ENCODE results near the gene NEK1. TPM values are rescaled to one million over a fixed set of nuclear protein-coding genes. Genes with fewer than 3 reads are reported as not detected.
"Not testable (repeated sequence)": the region's sequence is repeated elsewhere in the genome, so short reads cannot be mapped to it uniquely, and the experiment has no call there.

NEK1 gene
- total RNA-seq, 2 experiments from 2014 or later = 10.7 to 11.4 TPM

DNA sequence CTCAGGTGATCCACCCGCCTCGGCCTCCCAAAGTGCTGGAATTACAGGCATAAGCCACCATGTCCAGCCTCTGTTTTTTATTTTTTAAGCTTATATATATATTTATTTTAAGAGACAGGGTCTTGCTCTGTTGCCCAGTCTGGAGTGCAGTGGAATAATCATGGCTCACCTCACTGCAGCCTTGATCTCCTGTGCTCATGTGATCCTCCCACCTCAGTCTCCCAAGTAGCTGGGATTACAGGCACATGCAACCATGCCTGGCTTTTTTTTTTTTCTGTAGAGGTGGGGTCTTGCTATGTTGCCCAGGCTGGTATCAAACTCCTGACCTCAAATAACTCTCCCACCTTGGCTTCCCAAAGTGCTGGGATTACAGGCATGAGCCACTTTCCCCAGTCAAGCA, 184.7 kb downstream of the NEK1 start:
- H3K27me3 Mint-ChIP-seq; POLR2A ChIA-PET; intact Hi-C loops (cut with micrococcal nuclease): not testable (repeated sequence)

DNA sequence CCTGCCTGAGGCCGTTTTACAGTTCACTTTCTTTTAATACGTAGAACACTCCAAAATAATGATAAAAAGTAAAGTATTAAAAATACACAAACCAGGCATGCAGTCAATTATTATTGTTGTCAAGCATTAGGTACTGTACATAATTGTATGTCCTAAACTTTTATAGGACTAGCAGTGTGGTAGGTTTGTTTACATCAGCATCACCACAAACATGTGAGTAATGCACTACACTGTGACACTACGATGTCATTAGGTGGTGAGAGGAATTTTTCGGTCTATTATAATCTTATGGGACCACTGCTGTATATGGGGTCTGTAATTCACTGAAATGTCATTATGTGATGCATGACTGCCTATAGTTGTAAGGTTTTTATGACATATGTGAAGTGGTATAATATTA, 192.1 kb downstream of the NEK1 start:
- POLR2A ChIA-PET = no interaction called here
- H3K9me3 Mint-ChIP-seq = no peaks in the 10 kb centered on the region
- H3K4me1 Mint-ChIP-seq (ENCODE audit: low read depth) = peaks cover 7% of the 10 kb centered on the region

More for the DNA sequence above, 184.7 kb downstream of the NEK1 start:
- CTCF ChIA-PET; DNase-seq; H3K4me3 Mint-ChIP-seq; H3K4me1 Mint-ChIP-seq (ENCODE audit: low read depth); H3K27ac Mint-ChIP-seq; H3K9me3 Mint-ChIP-seq: not testable (repeated sequence)
- H3K36me3 Mint-ChIP-seq = peaks cover 14% of the 10 kb centered on the region

DNA sequence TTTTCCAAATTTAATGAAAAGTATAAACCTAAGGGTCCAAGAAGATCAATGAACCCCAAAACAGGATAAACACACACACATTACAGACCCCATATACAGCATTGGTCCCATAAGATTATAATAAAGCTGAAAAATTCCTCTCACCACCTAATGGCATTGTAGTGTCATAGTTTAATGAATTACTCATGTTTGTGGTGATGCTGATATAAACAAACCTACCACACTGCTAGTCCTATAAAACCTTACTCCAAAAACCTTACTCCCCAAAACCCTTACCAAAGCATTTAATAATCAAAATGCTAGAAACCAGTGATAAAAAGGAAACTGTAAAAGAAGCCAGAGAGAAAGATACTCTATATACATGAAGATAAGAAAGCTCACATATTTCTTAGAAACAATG, 193.5 kb downstream of the NEK1 start:
- H3K4me1 Mint-ChIP-seq (ENCODE audit: low read depth) = peaks cover 7% of the 10 kb centered on the region
- intact Hi-C loops (cut with micrococcal nuclease) = loop anchor here (10.0 kb wide), 2 partner anchors 144 to 404 kb away; partner anchors contain the start of genes CBR4 and SH3RF1
- H3K27me3 Mint-ChIP-seq = no peaks in the 10 kb centered on the region
- no peaks in the 10 kb centered on the region for H3K9me3 Mint-ChIP-seq
- H3K36me3 Mint-ChIP-seq = peaks cover 14% of the 10 kb centered on the region
- CTCF ChIA-PET = no interaction called here
- H3K4me3 Mint-ChIP-seq = no peak overlapping the region
- H3K27ac Mint-ChIP-seq = no peak overlapping the region
- no peak for DNase-seq
- POLR2A ChIA-PET = no interaction called here

More for the DNA sequence above, 192.1 kb downstream of the NEK1 start:
- CTCF ChIA-PET = no interaction called here
- intact Hi-C loops (cut with micrococcal nuclease) = no loop called here
- peaks cover 23% of the 10 kb centered on the region for H3K36me3 Mint-ChIP-seq
- H3K27ac Mint-ChIP-seq = no peak overlapping the region
- no peak for DNase-seq
- no peaks in the 10 kb centered on the region for H3K27me3 Mint-ChIP-seq
- H3K4me3 Mint-ChIP-seq = no peak overlapping the region

DNA sequence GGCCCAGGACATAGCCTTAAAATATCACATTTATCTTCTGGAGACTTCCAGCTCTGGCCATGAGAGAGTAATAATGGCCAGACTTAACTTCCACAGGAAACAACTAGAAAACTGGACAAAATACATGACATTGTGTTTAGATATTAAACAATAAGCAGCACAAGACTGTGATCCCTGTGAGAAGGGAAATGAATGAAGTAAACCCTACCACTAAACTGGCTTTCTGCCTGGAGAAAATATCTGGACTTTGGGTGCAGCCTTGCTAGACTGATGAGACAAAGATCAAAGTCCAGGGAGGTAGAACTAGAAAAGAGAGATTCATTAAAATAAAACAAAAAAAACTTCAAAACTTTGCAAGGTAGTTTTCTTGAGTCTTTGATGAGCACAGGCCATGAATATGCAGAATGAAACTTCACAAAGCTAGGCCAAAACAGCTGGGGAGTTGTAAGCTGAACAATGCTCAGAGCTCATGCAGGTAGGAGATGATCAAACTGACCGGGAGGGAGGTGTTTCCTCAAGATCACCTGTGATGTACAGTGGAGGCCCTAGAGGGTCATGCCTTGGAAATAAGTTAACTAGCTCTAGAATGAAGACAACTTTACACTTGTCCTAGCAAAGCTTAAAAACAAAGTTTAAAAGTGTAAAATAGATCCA, 194.6 kb downstream of the NEK1 start:
- ChIA-PET CTCF (no interaction called here), POLR2A (no interaction called here)
- intact Hi-C loops (cut with micrococcal nuclease) = loop anchor here (10.0 kb wide), 2 partner anchors 143 to 403 kb away; partner anchors contain the start of genes CBR4 and SH3RF1
- H3K4me1 Mint-ChIP-seq (ENCODE audit: low read depth) = peaks cover 7% of the 10 kb centered on the region
- no peaks in the 10 kb centered on the region for H3K27me3 Mint-ChIP-seq
- no peak overlapping the region for H3K4me3 Mint-ChIP-seq
- H3K9me3 Mint-ChIP-seq = no peaks in the 10 kb centered on the region
- H3K36me3 Mint-ChIP-seq = peaks cover 13% of the 10 kb centered on the region
- H3K27ac Mint-ChIP-seq = no peak overlapping the region
- no peak for DNase-seq

DNA sequence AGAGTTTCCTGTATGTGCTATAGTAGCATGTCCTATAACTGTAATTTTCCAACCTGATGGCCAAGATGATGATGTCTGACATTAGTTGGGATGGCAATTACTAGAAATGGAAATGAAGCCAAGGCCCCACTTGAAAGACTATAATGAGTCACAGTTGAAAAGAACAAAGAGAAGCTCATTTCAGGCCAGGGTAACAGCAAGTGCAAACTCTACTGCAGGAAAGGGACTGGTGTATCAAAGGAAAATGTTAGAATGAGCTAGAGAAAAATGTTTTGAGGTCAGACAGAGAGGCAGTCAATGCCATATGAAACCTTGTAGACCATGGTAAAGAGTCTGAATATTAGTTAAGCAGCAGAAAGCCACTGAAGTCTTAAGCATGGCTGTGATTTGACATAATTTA, 195.4 kb downstream of the NEK1 start:
- ChIA-PET POLR2A (no interaction called here), CTCF (no interaction called here)
- intact Hi-C loops (cut with micrococcal nuclease) = loop anchor here (10.0 kb wide), 2 partner anchors 142 to 402 kb away; partner anchors contain the start of genes CBR4 and SH3RF1
- DNase-seq = no peak
- Mint-ChIP-seq H3K4me3 (no peak overlapping the region), H3K4me1 (ENCODE audit: low read depth) (peaks cover 15% of the 10 kb centered on the region), H3K27ac (no peak overlapping the region), H3K36me3 (peaks cover 11% of the 10 kb centered on the region), H3K27me3 (no peaks in the 10 kb centered on the region), H3K9me3 (no peaks in the 10 kb centered on the region)

DNA sequence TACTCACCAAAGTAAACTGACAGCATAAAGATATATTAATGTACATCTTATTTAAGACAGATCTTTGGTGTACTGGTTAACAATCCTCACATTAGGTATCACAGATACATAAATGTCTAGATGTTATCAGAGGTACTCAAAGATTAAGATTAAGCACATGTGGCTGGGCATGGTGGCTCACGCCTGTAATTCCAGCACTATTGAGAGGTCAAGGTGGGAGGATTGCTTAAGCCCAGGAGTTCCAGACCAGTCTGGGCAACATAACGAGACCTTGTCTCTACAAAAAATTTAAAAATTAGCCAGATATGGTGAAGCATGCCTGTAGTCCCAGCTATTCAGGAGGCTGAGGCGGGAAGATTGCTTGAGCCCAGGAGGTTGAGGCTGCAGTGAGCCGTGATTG, 195.9 kb downstream of the NEK1 start:
- H3K4me1 Mint-ChIP-seq (ENCODE audit: low read depth) = peaks cover 19% of the 10 kb centered on the region
- H3K9me3 Mint-ChIP-seq = no peaks in the 10 kb centered on the region
- DNase-seq = no peak
- H3K4me3 Mint-ChIP-seq = no peak overlapping the region
- H3K36me3 Mint-ChIP-seq = peaks cover 9% of the 10 kb centered on the region
- intact Hi-C loops (cut with micrococcal nuclease) = loop anchor here (10.0 kb wide), 2 partner anchors 142 to 402 kb away; partner anchors contain the start of genes CBR4 and SH3RF1
- ChIA-PET POLR2A (no interaction called here), CTCF (no interaction called here)
- H3K27ac Mint-ChIP-seq = no peak overlapping the region
- H3K27me3 Mint-ChIP-seq = no peaks in the 10 kb centered on the region

DNA sequence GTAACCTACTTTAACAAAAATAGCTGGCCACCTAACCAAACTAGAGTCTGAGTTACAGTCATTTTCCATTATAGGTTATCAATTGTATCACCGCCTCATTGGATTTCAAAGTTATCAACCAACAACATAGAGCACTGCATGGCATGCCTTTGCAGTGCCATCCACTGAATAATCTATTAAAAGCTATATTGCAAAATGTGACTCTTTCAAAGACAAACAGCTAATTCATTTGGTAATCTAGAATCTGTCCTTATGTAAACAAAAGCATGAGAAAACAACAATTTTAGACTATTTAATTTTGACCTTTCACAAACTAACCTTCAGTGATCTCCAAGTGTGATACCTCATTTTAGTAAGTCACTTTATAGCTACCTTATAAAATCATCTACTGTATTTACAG, 197.5 kb downstream of the NEK1 start:
- no peaks in the 10 kb centered on the region for H3K27me3 Mint-ChIP-seq
- intact Hi-C loops (cut with micrococcal nuclease) = loop anchor here (10.0 kb wide), 2 partner anchors 140 to 400 kb away; partner anchors contain the start of genes CBR4 and SH3RF1
- no peak for DNase-seq
- POLR2A ChIA-PET = no interaction called here
- H3K9me3 Mint-ChIP-seq = no peaks in the 10 kb centered on the region
- CTCF ChIA-PET = no interaction called here
- peaks cover 31% of the 10 kb centered on the region for H3K4me1 Mint-ChIP-seq (ENCODE audit: low read depth)
- H3K27ac Mint-ChIP-seq = no peak overlapping the region
- peaks cover 8% of the 10 kb centered on the region for H3K36me3 Mint-ChIP-seq
- H3K4me3 Mint-ChIP-seq = no peak overlapping the region

DNA sequence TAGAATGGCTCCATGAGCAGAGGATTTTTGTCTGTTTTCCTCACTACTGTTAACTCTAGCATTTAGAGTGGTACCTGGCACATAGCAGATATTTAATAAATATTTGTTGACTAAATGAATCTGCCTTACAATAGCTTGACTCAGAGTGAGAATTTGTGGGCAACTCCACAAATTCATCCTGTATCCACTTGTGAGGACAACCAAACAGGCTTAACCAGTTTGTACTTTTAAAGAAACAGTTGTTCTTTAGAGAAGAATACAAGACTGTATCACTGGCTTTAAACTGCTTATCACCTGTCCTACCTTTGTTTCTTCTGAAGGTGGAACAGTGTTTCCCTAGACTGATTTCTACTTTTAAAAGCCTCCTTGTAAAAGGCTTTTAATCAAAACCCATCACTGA, 200.3 kb downstream of the NEK1 start:
- Mint-ChIP-seq H3K36me3 (peaks cover 2% of the 10 kb centered on the region), H3K4me1 (ENCODE audit: low read depth) (peaks cover 26% of the 10 kb centered on the region), H3K27ac (no peak overlapping the region), H3K9me3 (no peaks in the 10 kb centered on the region), H3K27me3 (no peaks in the 10 kb centered on the region), H3K4me3 (no peak overlapping the region)
- ChIA-PET CTCF (interaction anchor here (0.9 kb wide), 1 partner anchor 81 kb away, joined by 3 read pairs; no protein-coding TSS in a partner anchor), POLR2A (no interaction called here)
- no peak for DNase-seq
- intact Hi-C loops (cut with micrococcal nuclease) = loop anchor here (10.0 kb wide), 2 partner anchors 137 to 397 kb away; partner anchors contain the start of genes CBR4 and SH3RF1

DNA sequence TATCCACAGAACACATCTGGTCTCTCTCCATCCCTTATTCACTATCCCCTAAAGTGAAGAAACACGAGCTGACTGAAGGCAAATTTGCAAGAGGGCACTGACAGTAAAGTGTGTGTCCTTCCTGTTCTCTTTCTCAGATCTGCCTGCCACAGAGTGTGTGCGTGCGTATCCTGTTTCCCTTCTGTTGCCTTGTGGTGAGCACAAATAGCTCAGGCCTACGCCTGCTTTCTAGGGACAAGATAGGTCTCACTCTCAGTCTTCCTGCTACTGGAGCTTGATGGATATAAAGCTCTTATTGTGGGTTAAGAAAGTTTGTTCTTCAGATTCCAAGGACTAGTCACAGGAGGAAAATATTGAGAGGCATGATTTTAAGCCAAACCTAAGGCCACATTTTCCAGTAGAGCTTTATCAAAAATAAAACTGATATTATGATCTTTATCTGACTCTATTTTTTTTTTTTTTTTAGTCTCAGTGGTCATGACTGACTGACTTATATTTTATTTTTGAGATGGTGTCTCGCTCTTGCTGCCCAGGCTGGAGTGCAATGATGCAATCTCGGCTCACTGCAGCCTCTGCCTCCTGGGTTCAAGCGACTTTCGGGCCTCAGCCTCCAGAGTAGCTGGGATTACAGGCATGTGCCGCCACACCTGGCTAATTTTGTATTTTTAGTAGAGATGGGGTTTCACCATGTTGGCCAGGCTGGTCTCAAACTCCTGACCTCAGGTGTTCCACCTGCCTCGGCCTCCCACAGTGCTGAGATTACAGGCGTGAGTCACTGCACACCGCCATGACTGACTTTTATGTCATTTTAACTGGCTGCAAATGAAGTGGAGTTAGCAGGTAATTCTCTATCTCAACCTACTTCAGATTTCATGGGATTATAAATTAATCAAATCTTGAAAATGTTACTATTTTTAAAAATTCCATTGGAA, 201.3 kb downstream of the NEK1 start:
- peak; percentile 76 for DNase-seq
- CTCF ChIA-PET = interaction anchor here (1.0 to 1.2 kb wide), 2 partner anchors 14 to 75 kb away, joined by 3 read pairs; no protein-coding TSS in a partner anchor
- POLR2A ChIA-PET = no interaction called here
- no peaks in the 10 kb centered on the region for H3K27me3 Mint-ChIP-seq
- no peak overlapping the region for H3K4me3 Mint-ChIP-seq
- intact Hi-C loops (cut with micrococcal nuclease) = loop anchor here (10.0 kb wide), 2 partner anchors 136 to 396 kb away; partner anchors contain the start of genes CBR4 and SH3RF1
- H3K27ac Mint-ChIP-seq = peak overlapping the region; percentile 58
- H3K4me1 Mint-ChIP-seq (ENCODE audit: low read depth) = peaks cover 24% of the 10 kb centered on the region
- H3K36me3 Mint-ChIP-seq = no peaks in the 10 kb centered on the region
- no peaks in the 10 kb centered on the region for H3K9me3 Mint-ChIP-seq

DNA sequence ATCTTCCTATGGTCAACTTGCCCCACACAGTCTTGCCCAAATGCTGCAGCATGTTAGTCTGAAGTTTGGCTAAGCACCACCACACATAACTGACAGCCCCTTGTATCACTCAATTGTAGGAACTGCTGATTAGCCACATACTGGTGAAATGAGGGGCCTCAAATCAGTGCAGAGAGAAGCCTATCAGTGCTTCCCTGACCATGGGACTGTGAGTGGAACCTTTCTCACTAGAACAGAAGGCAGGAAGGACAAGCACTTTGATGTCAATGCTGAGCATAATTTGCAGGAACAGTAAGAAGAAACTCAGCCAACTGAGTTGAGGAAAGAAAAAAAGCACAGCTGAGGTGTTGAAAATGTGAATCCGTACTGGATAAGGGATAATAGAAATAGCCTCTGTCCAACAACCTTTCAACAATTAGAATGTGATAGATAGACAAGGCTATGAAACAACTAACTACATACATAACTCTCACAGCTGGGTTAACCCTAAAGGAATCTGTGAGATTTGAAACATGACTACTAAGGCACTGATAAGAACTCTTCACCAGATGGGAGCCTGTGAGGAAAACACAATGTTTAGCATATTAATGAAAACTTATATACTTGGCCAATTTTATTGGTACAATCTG, 205.1 kb downstream of the NEK1 start:
- intact Hi-C loops (cut with micrococcal nuclease) = no loop called here

DNA sequence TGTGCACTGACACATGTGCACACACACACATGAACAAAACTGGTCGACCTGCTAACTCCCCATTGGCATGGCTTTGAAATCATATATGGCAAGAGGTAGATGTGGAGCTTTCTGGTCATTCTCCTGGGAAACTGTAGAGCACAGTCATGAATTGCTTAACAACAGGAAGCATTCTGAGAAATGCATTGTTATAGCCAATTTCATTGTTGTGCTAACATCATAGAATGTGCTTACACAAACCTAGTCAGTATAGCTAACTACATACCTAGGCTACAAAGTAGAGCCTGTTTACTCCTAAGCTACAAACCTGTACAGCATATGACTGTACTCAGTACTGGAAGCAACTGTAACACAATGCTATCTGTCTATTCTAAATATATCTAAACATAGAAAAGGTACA, 207.4 kb downstream of the NEK1 start:
- Mint-ChIP-seq H3K27ac (no peak overlapping the region), H3K27me3 (no peaks in the 10 kb centered on the region), H3K4me3 (no peak overlapping the region), H3K9me3 (no peaks in the 10 kb centered on the region), H3K36me3 (peaks cover 13% of the 10 kb centered on the region), H3K4me1 (ENCODE audit: low read depth) (no peaks in the 10 kb centered on the region)
- intact Hi-C loops (cut with micrococcal nuclease) = no loop called here
- ChIA-PET CTCF (no interaction called here), POLR2A (no interaction called here)
- DNase-seq = no peak

More for the DNA sequence above, 205.1 kb downstream of the NEK1 start:
- Mint-ChIP-seq H3K36me3 (peaks cover 5% of the 10 kb centered on the region), H3K4me1 (ENCODE audit: low read depth) (peaks cover 19% of the 10 kb centered on the region), H3K27ac (no peak overlapping the region), H3K9me3 (no peaks in the 10 kb centered on the region), H3K4me3 (no peak overlapping the region), H3K27me3 (no peaks in the 10 kb centered on the region)
- no peak for DNase-seq
- CTCF ChIA-PET = no interaction called here
- POLR2A ChIA-PET = no interaction called here

DNA sequence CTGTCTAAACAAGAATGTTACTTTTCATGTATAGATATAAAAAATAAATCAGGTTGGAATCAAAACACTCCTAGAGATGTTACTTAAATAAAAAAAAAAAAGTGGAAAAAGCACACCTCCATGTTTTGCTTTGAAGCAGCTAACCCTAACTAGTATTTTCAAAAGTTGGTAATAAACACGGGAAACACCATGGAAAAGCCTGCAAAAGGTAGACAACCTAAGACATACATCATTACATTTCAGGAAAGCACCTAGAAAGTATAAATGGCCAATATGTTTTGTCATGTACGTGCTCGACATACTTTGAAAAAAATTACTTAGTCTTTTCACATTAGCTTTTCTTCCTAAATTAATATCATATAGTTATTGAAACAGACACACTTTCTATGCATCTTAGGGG, 211.6 kb downstream of the NEK1 start:
- no peak overlapping the region for H3K4me3 Mint-ChIP-seq
- no peaks in the 10 kb centered on the region for H3K27me3 Mint-ChIP-seq
- H3K36me3 Mint-ChIP-seq = peaks cover 18% of the 10 kb centered on the region
- intact Hi-C loops (cut with micrococcal nuclease) = no loop called here
- no peaks in the 10 kb centered on the region for H3K9me3 Mint-ChIP-seq
- ChIA-PET POLR2A (no interaction called here), CTCF (no interaction called here)
- DNase-seq = no peak
- H3K4me1 Mint-ChIP-seq (ENCODE audit: low read depth) = no peaks in the 10 kb centered on the region
- H3K27ac Mint-ChIP-seq = no peak overlapping the region
